ENCODE data around the gene ZNF574.

GRCh38 chr19:42078058-42078457 lies 2.1 kb downstream of the ZNF574 start:
- TF ChIP-seq, protein P1, sequence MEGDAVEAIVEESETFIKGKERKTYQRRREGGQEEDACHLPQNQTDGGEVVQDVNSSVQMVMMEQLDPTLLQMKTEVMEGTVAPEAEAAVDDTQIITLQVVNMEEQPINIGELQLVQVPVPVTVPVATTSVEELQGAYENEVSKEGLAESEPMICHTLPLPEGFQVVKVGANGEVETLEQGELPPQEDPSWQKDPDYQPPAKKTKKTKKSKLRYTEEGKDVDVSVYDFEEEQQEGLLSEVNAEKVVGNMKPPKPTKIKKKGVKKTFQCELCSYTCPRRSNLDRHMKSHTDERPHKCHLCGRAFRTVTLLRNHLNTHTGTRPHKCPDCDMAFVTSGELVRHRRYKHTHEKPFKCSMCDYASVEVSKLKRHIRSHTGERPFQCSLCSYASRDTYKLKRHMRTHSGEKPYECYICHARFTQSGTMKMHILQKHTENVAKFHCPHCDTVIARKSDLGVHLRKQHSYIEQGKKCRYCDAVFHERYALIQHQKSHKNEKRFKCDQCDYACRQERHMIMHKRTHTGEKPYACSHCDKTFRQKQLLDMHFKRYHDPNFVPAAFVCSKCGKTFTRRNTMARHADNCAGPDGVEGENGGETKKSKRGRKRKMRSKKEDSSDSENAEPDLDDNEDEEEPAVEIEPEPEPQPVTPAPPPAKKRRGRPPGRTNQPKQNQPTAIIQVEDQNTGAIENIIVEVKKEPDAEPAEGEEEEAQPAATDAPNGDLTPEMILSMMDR (IDR thresholded peaks at IDR 0.05) = no peak
- no peak for TF ChIP-seq POLR2A (IDR thresholded peaks at IDR 0.05)

Measured in ovary (tissue), 3 donors.